Immature natural killer cell (primary cell): ENCODE data around the gene MYO1F. TPM values are rescaled to one million over a fixed set of nuclear protein-coding genes. Genes with fewer than 3 reads are reported as not detected.
A peak's percentile ranks its signal among the peaks of the same experiment; 100 is the strongest.

Experiments
- DNase-seq, 3 donors: peaks; one replicate each; pipeline ENCODE4 v3.0.0; 2022; ENCODE audit warnings: mixed read lengths in 1 of 3
- H3K27ac Mint-ChIP-seq, 6 donors: one replicate each; pipeline ENCODE4 v1.8.0; 2020; ENCODE audit warnings: mixed read lengths in 6 of 6, mild to moderate bottlenecking in 5 of 6, inconsistent platforms in 4 of 6, moderate library complexity in 3 of 6
- H3K27me3 Mint-ChIP-seq, 3 donors: one replicate each; pipeline ENCODE4 v1.8.0; 2020 to 2021; ENCODE audit warnings: low read depth in 3 of 3, mild to moderate bottlenecking in 3 of 3, mixed read lengths in 3 of 3, moderate library complexity in 3 of 3, inconsistent platforms in 1 of 3
- H3K36me3 Mint-ChIP-seq, 3 donors: one replicate each; pipeline ENCODE4 v1.8.0; 2020; ENCODE audit warnings: mixed read lengths in 3 of 3, inconsistent platforms in 2 of 3, mild to moderate bottlenecking in 2 of 3
- H3K4me1 Mint-ChIP-seq, 2 donors: one replicate each; pipeline ENCODE4 v1.8.0; 2020; ENCODE audit warnings: inconsistent platforms in 2 of 2, mild to moderate bottlenecking in 2 of 2, mixed read lengths in 2 of 2, moderate library complexity in 1 of 2
- H3K4me3 Mint-ChIP-seq, 5 donors: one replicate each; pipeline ENCODE4 v1.8.0; 2020; ENCODE audit warnings: mild to moderate bottlenecking in 5 of 5, mixed read lengths in 5 of 5, inconsistent platforms in 3 of 5, moderate library complexity in 3 of 5
- H3K9me3 Mint-ChIP-seq, 6 donors: one replicate each; pipeline ENCODE4 v1.8.0; 2020; ENCODE audit warnings: mild to moderate bottlenecking in 6 of 6, mixed read lengths in 6 of 6, inconsistent platforms in 4 of 6, moderate library complexity in 3 of 6
- polyA plus RNA-seq, 3 donors: library from polyadenylated mRNA; unstranded; fragments of 300-500 nt; fragmentation: Illumina TruSeq; gene quantifications; one replicate each; pipeline ENCODE4 v1.2.3, GENCODE V29; 2021

Gene MYO1F
- polyA plus RNA-seq, 3 donors from 2014 or later: 104 to 340 (median 110) TPM

- Mint-ChIP-seq H3K27ac (peak overlapping the region in 1 of 6 donors; percentile 71), H3K4me1 (peaks cover 73 to 82% of the 10 kb centered on the region in 2 donors), H3K9me3 (no peaks in the 10 kb centered on the region), H3K4me3 (peak overlapping the region in 1 of 5 donors; percentile 51), H3K36me3 (peaks cover 0 to 17% (median 9%) of the 10 kb centered on the region in 3 donors), H3K27me3 (peaks cover 20 to 29% (median 24%) of the 10 kb centered on the region in 3 donors)
- DNase-seq: no peak
These were observed 33.7 kb upstream of the MYO1F start for GRCh38 chr19:8610936-8611300.

DNA sequence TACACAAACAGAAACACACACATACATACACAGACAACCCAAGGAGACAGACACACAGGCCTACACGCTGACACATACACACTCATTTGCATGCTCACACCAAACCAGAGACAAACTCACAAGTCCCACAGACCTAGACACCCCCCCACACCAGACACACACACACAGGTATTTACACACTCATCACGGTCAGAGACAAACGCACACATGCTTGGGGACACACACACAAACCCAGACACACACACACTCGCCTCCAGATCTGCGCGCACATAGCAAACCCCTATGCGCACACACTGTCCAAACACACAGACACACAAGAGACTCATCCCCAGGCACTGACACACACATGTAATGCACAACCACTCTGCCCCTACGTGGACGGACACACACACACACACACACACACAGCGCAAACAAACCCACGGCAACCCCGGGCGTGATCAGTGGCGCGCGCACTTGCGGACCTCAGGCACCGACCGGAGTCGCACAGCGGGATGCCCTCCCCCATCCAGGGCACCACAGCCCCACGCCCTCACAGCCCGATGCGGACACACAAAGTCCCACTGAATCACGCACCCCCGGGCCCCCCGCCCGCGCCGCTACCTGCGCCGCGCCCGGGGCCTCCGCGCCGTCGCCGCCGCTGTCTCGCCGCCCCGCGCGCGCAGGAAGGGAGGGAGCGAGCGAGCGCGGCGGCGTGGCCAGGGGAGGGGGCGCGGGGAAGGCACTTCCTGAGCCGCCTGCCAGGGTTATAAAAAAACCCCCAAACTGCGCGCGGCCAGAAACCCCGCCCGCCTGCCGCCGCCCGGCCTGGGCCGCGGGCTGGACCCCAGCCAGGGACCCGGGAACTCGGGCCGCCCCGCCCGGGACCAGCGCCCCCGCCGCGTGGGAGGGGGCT lies 33.0 kb upstream of the MYO1F start, which contains the start of gene ADAMTS10:
ADAMTS10 (minus strand) TSS at position 675 of the 895 bp plus-strand sequence. CDS start 5,005 bp downstream, outside the sequence.
- Mint-ChIP-seq H3K4me3 (peak within 1 kb of the TSS; percentile 95 to 99 (median 99)), H3K27me3 (peaks cover 17 to 27% (median 22%) of the 10 kb centered on the region in 3 donors), H3K27ac (peak within 1 kb of the TSS; percentile 95 to 99 (median 96)), H3K36me3 (peaks cover 0 to 19% (median 9%) of the 10 kb centered on the region in 3 donors), H3K4me1 (peaks cover 67 to 76% of the 10 kb centered on the region in 2 donors), H3K9me3 (peaks cover 0 to 2% (median 0%) of the 10 kb centered on the region in 6 donors)
- DNase-seq: peak; percentile 74 to 77 (median 77)

- peaks cover 0 to 2% (median 0%) of the 10 kb centered on the region in 6 donors for H3K9me3 Mint-ChIP-seq
- H3K36me3 Mint-ChIP-seq: peaks cover 0 to 27% (median 14%) of the 10 kb centered on the region in 3 donors
- peak; percentile 63 to 71 (median 65) for DNase-seq
- peaks cover 59 to 67% of the 10 kb centered on the region in 2 donors for H3K4me1 Mint-ChIP-seq
- peak overlapping the region; percentile 95 to 99 (median 96) for H3K27ac Mint-ChIP-seq
- peak overlapping the region; percentile 95 to 99 (median 99) for H3K4me3 Mint-ChIP-seq
- peaks cover 17 to 27% (median 22%) of the 10 kb centered on the region in 3 donors for H3K27me3 Mint-ChIP-seq
These were observed 32.2 kb upstream of the MYO1F start for GRCh38 chr19:8609279-8610040.

- H3K27me3 Mint-ChIP-seq: peaks cover 17 to 27% (median 22%) of the 10 kb centered on the region in 3 donors
- H3K4me1 Mint-ChIP-seq: peaks cover 57 to 62% of the 10 kb centered on the region in 2 donors
- H3K9me3 Mint-ChIP-seq: peaks cover 0 to 2% (median 0%) of the 10 kb centered on the region in 6 donors
- peaks cover 0 to 27% (median 15%) of the 10 kb centered on the region in 3 donors for H3K36me3 Mint-ChIP-seq
- peak in 1 of 3 donors; percentile 12 for DNase-seq
- peak overlapping the region; percentile 91 to 99 (median 98) for H3K4me3 Mint-ChIP-seq
- H3K27ac Mint-ChIP-seq: peak overlapping the region; percentile 78 to 97 (median 93)
These were observed 31.7 kb upstream of the MYO1F start for GRCh38 chr19:8608941-8609278.

GRCh38 chr19:8607386-8607785 lies 30.1 kb upstream of the MYO1F start:
- H3K27me3 Mint-ChIP-seq: peaks cover 15 to 22% (median 17%) of the 10 kb centered on the region in 3 donors
- H3K9me3 Mint-ChIP-seq: peaks cover 0 to 2% (median 0%) of the 10 kb centered on the region in 6 donors
- peaks cover 0 to 38% (median 21%) of the 10 kb centered on the region in 3 donors for H3K36me3 Mint-ChIP-seq
- H3K4me1 Mint-ChIP-seq: peaks cover 44 to 50% of the 10 kb centered on the region in 2 donors
- no peak for DNase-seq
- H3K27ac Mint-ChIP-seq: peak overlapping the region; percentile 17 to 96 (median 85)
- H3K4me3 Mint-ChIP-seq: peak overlapping the region; percentile 14 to 49 (median 27)

- no peak overlapping the region for H3K4me3 Mint-ChIP-seq
- peaks cover 36 to 38% of the 10 kb centered on the region in 2 donors for H3K4me1 Mint-ChIP-seq
- peaks cover 6 to 46% (median 29%) of the 10 kb centered on the region in 3 donors for H3K36me3 Mint-ChIP-seq
- DNase-seq: no peak
- H3K9me3 Mint-ChIP-seq: peaks cover 0 to 2% (median 0%) of the 10 kb centered on the region in 6 donors
- peaks cover 12 to 14% (median 12%) of the 10 kb centered on the region in 3 donors for H3K27me3 Mint-ChIP-seq
- H3K27ac Mint-ChIP-seq: no peak overlapping the region
These were observed 28.3 kb upstream of the MYO1F start for GRCh38 chr19:8605514-8605913.

DNA sequence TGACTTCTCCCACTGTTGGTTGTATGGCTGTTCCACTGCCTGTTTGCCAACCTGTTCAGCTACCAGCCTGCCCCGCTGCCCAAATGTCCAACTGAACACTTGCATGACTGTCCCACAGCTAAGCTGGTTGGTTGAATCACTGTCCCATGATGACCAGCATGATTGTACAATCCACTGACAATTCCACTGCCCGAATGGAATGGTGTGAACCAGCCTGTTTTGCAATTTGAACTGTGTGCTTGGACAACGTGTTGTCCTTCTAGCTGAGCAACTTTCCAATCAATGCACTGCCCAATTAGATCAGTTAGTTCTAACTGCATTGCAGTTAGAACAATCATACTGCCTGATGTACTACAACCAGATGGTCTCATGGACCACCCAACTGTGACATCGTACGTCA lies 24.6 kb upstream of the MYO1F start:
- H3K9me3 Mint-ChIP-seq: peaks cover 0 to 2% (median 0%) of the 10 kb centered on the region in 6 donors

GRCh38 chr19:8600816-8601215 lies 23.6 kb upstream of the MYO1F start:
- H3K27ac Mint-ChIP-seq: no peak overlapping the region
- peaks cover 0 to 4% of the 10 kb centered on the region in 2 donors for H3K4me1 Mint-ChIP-seq
- H3K36me3 Mint-ChIP-seq: peaks cover 15 to 50% (median 37%) of the 10 kb centered on the region in 3 donors
- peaks cover 0 to 2% (median 0%) of the 10 kb centered on the region in 6 donors for H3K9me3 Mint-ChIP-seq
- H3K4me3 Mint-ChIP-seq: no peak overlapping the region
- H3K27me3 Mint-ChIP-seq: peaks cover 0 to 5% (median 0%) of the 10 kb centered on the region in 3 donors
- DNase-seq: no peak

More for the DNA sequence above, 24.6 kb upstream of the MYO1F start:
- no peak overlapping the region for H3K4me3 Mint-ChIP-seq
- peaks cover 0 to 5% (median 0%) of the 10 kb centered on the region in 3 donors for H3K27me3 Mint-ChIP-seq
- H3K27ac Mint-ChIP-seq: peak overlapping the region in 1 of 6 donors; percentile 30
- peaks cover 13 to 50% (median 40%) of the 10 kb centered on the region in 3 donors for H3K36me3 Mint-ChIP-seq
- peaks cover 4 to 8% of the 10 kb centered on the region in 2 donors for H3K4me1 Mint-ChIP-seq
- no peak for DNase-seq

GRCh38 chr19:8600064-8600463 lies 22.8 kb upstream of the MYO1F start:
- H3K36me3 Mint-ChIP-seq: peaks cover 15 to 51% (median 37%) of the 10 kb centered on the region in 3 donors
- no peak overlapping the region for H3K4me3 Mint-ChIP-seq
- peaks cover 0 to 5% (median 0%) of the 10 kb centered on the region in 3 donors for H3K27me3 Mint-ChIP-seq
- DNase-seq: no peak
- no peak overlapping the region for H3K27ac Mint-ChIP-seq
- no peaks in the 10 kb centered on the region for H3K9me3 Mint-ChIP-seq
- H3K4me1 Mint-ChIP-seq: peaks cover 0 to 4% of the 10 kb centered on the region in 2 donors

- DNase-seq: no peak
- H3K27me3 Mint-ChIP-seq: peaks cover 3 to 16% (median 5%) of the 10 kb centered on the region in 3 donors
- H3K36me3 Mint-ChIP-seq: peaks cover 9 to 39% (median 26%) of the 10 kb centered on the region in 3 donors
- H3K4me3 Mint-ChIP-seq: no peak overlapping the region
- no peaks in the 10 kb centered on the region for H3K9me3 Mint-ChIP-seq
- no peak overlapping the region for H3K27ac Mint-ChIP-seq
- H3K4me1 Mint-ChIP-seq: peaks cover 31 to 37% of the 10 kb centered on the region in 2 donors
These were observed 18.9 kb upstream of the MYO1F start for GRCh38 chr19:8596168-8596567.

GRCh38 chr19:8595651-8596050 lies 18.4 kb upstream of the MYO1F start:
- Mint-ChIP-seq H3K4me1 (peaks cover 34 to 37% of the 10 kb centered on the region in 2 donors), H3K36me3 (peaks cover 9 to 39% (median 26%) of the 10 kb centered on the region in 3 donors), H3K27ac (no peak overlapping the region), H3K4me3 (no peak overlapping the region), H3K9me3 (no peaks in the 10 kb centered on the region), H3K27me3 (peaks cover 3 to 16% (median 5%) of the 10 kb centered on the region in 3 donors)
- no peak for DNase-seq

GRCh38 chr19:8593931-8594330 lies 16.7 kb upstream of the MYO1F start:
- peak in 1 of 3 donors; percentile 34 for DNase-seq
- Mint-ChIP-seq H3K4me1 (peaks cover 34 to 37% of the 10 kb centered on the region in 2 donors), H3K27me3 (peaks cover 3 to 16% (median 5%) of the 10 kb centered on the region in 3 donors), H3K9me3 (no peaks in the 10 kb centered on the region), H3K36me3 (peaks cover 5 to 36% (median 20%) of the 10 kb centered on the region in 3 donors), H3K27ac (peak overlapping the region in 5 of 6 donors; percentile 8 to 72 (median 46)), H3K4me3 (peak overlapping the region; percentile 16 to 50 (median 36))
